HepG2 (cell line): ENCODE measurements around the gene RARS2. TPM values are rescaled to one million over a fixed set of nuclear protein-coding genes. Genes with fewer than 3 reads are reported as not detected.

ENCODE experiments used
- ATAC-seq: fragments of 200-7000 bp; cut with Tn5 transposase; 3 replicates; pipeline ENCODE4 v1.9.1; 2020; ENCODE audit warnings: mild to moderate bottlenecking, moderate library complexity
- BruUV-seq: library from RNA; stranded (reverse); fragments of 400-500 nt; replicated peaks from 2 replicates; lab custom pipeline; 2021; lab: Mats Ljungman, UMichigan
- CTCF ChIA-PET: fragments of 300-600 bp; formaldehyde crosslinking; extraction: SDS; loops from one replicate; lab custom pipeline; 2021; ENCODE audit warnings: low total read pairs, inconsistent platforms, low intra/inter-chr PET ratio; lab: Yijun Ruan, JAX
- POLR2A ChIA-PET: fragments of 350-600 bp; sonication (Branson Sonifier 250); formaldehyde crosslinking; loops from one replicate; lab custom pipeline; 2020; ENCODE audit warnings: antibody characterized with exemption, inconsistent platforms; lab: Yijun Ruan, JAX
- DNase-seq: peaks from one replicate; pipeline ENCODE4 v3.0.0-alpha.2; 2015; ENCODE audit warnings: low spot score
- FAIRE-seq: peaks from 3 replicates; lab custom pipeline; 2011; peaks lifted over from hg19 to GRCh38; lab: Jason Lieb, UNC
- H2AFZ ChIP-seq: one replicate; pipeline ENCODE4 v1.6.1; 2011; ENCODE audit warnings: low read length, inconsistent platforms
- H3K27ac ChIP-seq: fragments of 300-600 bp; 3 replicates; pipeline ENCODE4 v1.8.0; 2011; ENCODE audit warnings: mixed run types, mild to moderate bottlenecking, mixed read lengths, low read length, inconsistent platforms; ENCODE audit not compliant: insufficient read depth; ENCODE audit errors: extremely low read length
- H3K27me3 ChIP-seq, 2 experiments: fragments of 200-600 bp in 1 of 2; 2 replicates in 1 of 2; 3 replicates in 1 of 2; pipeline versions ENCODE4 v1.6.0 to v1.8.0; 2011; ENCODE audit warnings: low read length in 2 of 2, mild to moderate bottlenecking in 2 of 2, moderate library complexity in 2 of 2, inconsistent platforms in 1 of 2; ENCODE audit not compliant: insufficient read depth in 2 of 2, control insufficient read depth in 1 of 2
- H3K36me3 ChIP-seq, 2 experiments: fragments of 200-600 bp in 1 of 2; replicated peaks in 1 of 2; 2 replicates in 1 of 2; 3 replicates in 1 of 2; pipeline versions ENCODE4 v1.5.1 to v1.8.0; 2011; ENCODE audit warnings: low read length in 2 of 2, inconsistent platforms in 1 of 2; ENCODE audit not compliant: insufficient read depth in 2 of 2, control insufficient read depth in 1 of 2
- H3K4me1 ChIP-seq: 2 replicates; pipeline ENCODE4 v1.5.1; 2012; ENCODE audit warnings: low read length, inconsistent platforms; ENCODE audit not compliant: insufficient read depth
- H3K4me2 ChIP-seq: 2 replicates; pipeline ENCODE4 v1.6.0; 2011; ENCODE audit warnings: low read depth, low read length, inconsistent platforms
- H3K4me3 ChIP-seq, 3 experiments: fragments of 200-600 bp in 1 of 3; sonication (generic), shearing (Covaris generic) in 1 of 3; replicated peaks in 1 of 3; 2 replicates each; pipeline ENCODE4 v1.5.1; 2011 to 2016; ENCODE audit warnings: low read length in 3 of 3, inconsistent platforms in 2 of 3, low read depth in 2 of 3, mild to moderate bottlenecking in 2 of 3, control low read depth in 1 of 3, mixed read lengths in 1 of 3; ENCODE audit not compliant: insufficient read depth in 1 of 3
- H3K79me2 ChIP-seq: one replicate; pipeline ENCODE4 v1.6.1; 2011; ENCODE audit warnings: low read length, inconsistent platforms; ENCODE audit not compliant: insufficient read depth
- H3K9ac ChIP-seq: 2 replicates; pipeline ENCODE4 v1.6.0; 2011; ENCODE audit warnings: mild to moderate bottlenecking, low read depth, low read length, inconsistent platforms; ENCODE audit not compliant: insufficient read depth
- H3K9me3 ChIP-seq: 2 replicates; pipeline ENCODE4 v1.5.1; 2012; ENCODE audit warnings: mild to moderate bottlenecking, low read length
- H4K20me1 ChIP-seq: 2 replicates; pipeline ENCODE4 v1.6.0; 2011; ENCODE audit warnings: inconsistent platforms, mild to moderate bottlenecking, low read length, moderate library complexity; ENCODE audit not compliant: insufficient read depth
- ATAD3A ChIP-seq: sonication (generic); formaldehyde crosslinking; IDR thresholded peaks from 2 replicates; pipeline ENCODE4 v1.4.0; 2020; ENCODE audit warnings: missing genetic modification reagents
- GMEB2 ChIP-seq: IDR thresholded peaks from 2 replicates; pipeline ENCODE4 v1.6.1; 2016; ENCODE audit warnings: missing biosample characterization, missing genetic modification reagents, low read depth
- JDP2 ChIP-seq: sonication (generic); formaldehyde crosslinking; IDR thresholded peaks from 2 replicates; pipeline ENCODE4 v1.8.1; 2022; ENCODE audit warnings: missing genetic modification reagents, borderline replicate concordance
- MTA3 ChIP-seq: sonication (generic); formaldehyde crosslinking; IDR thresholded peaks from 2 replicates; pipeline ENCODE4 v1.4.0; 2020; ENCODE audit warnings: missing genetic modification reagents
- PRDM15 ChIP-seq: sonication (generic); formaldehyde crosslinking; IDR thresholded peaks from 2 replicates; pipeline ENCODE4 v1.4.0; 2020; ENCODE audit warnings: missing genetic modification reagents
- ZBTB25 ChIP-seq: IDR thresholded peaks from 2 replicates; pipeline ENCODE4 v1.6.1; 2018; ENCODE audit warnings: missing genetic modification reagents
- ZBTB39 ChIP-seq: sonication (generic); formaldehyde crosslinking; IDR thresholded peaks from 2 replicates; pipeline ENCODE4 v1.5.0; 2020; ENCODE audit warnings: missing genetic modification reagents
- ZMYM3 ChIP-seq: sonication (generic); formaldehyde crosslinking; IDR thresholded peaks from 2 replicates; pipeline ENCODE4 v1.5.1; 2020; ENCODE audit warnings: mild to moderate bottlenecking, missing genetic modification reagents
- ZNF547 ChIP-seq: sonication (generic); formaldehyde crosslinking; IDR thresholded peaks from 2 replicates; pipeline ENCODE4 v1.5.1; 2020; ENCODE audit warnings: mild to moderate bottlenecking, missing genetic modification reagents
- ZNF781 ChIP-seq: sonication (generic); formaldehyde crosslinking; IDR thresholded peaks from 2 replicates; pipeline ENCODE4 v1.5.1; 2020; ENCODE audit warnings: borderline replicate concordance, mild to moderate bottlenecking, missing genetic modification reagents; ENCODE audit errors: not compliant biosample characterization
- WGBS: methylation state at CpG from one replicate; pipeline ENCODE4 v1.1.6; 2017; ENCODE audit warnings: low lambda C conversion rate; 5-methylcytosine and 5-hydroxymethylcytosine counted together
- in situ Hi-C: cut with HindIII; loops from 2 replicates; pipeline ENCODE4 v1.10.0; 2017; ENCODE audit warnings: low pct_unique_long_range_greater_than_20kb; ENCODE audit not compliant: extremely low pct_ligation_motif_present
- intact Hi-C: fragments of 100-400 bp; cut with micrococcal nuclease; formaldehyde crosslinking; loops from one replicate; pipeline ENCODE4 v1.10.0; 2022; ENCODE audit not compliant: unreplicated experiment
- polyA plus RNA-seq, 8 experiments: library from polyadenylated mRNA; depleted of rRNA in 3 of 8; stranded (reverse) in 7 of 8; unstranded in 1 of 8; fragments of >200 nt; fragmentation: Illumina TruSeq in 4 of 8; extraction: Trizol in 4 of 8; gene quantifications; 2 replicates each; pipeline versions ENCODE4 v1.2.1 to v1.2.3, GENCODE V29; 2011 to 2016; ENCODE audit warnings: low read depth in 4 of 8, missing spikeins in 1 of 8, mixed read lengths in 1 of 8; ENCODE audit not compliant: insufficient read depth in 1 of 8
- total RNA-seq, 5 experiments: library from RNA; depleted of rRNA; stranded (reverse); fragments of >200 nt; fragmentation: Illumina TruSeq; extraction: Trizol; gene quantifications; 2 replicates each; pipeline ENCODE4 v1.2.3, GENCODE V29; 2016; ENCODE audit warnings: low read depth in 1 of 5

Gene RARS2
- total and polyA plus RNA-seq, 2 of the 13 experiments (the other 11 are each of a cell fraction or from before 2014, with no cell fraction given), result 23.4 to 80.1 TPM

- BruUV-seq, result no TSS peak
- no peak overlapping the region for H3K4me3 ChIP-seq
- peaks cover 20% of the 10 kb centered on the region for H3K4me1 ChIP-seq
- 97% methylated on average over 4 of the region's 4 CpGs for WGBS
- no peak overlapping the region for H3K4me2 ChIP-seq
- TF ChIP-seq ZMYM3 (CRISPR knock-in tag), result no peak
- TF ChIP-seq ATAD3A (CRISPR knock-in tag), result no peak
- TF ChIP-seq ZNF547 (CRISPR knock-in tag), result no peak
- no peak for TF ChIP-seq PRDM15
- TF ChIP-seq MTA3 (CRISPR knock-in tag), result no peak
- TF ChIP-seq JDP2 (CRISPR knock-in tag), result no peak
- no peak for TF ChIP-seq ZBTB39 (CRISPR knock-in tag)
- TF ChIP-seq GMEB2 (CRISPR knock-in tag), result no peak
- TF ChIP-seq ZBTB25, result no peak
- no peak for TF ChIP-seq ZNF781
- DNase-seq (no peak), ATAC-seq (no peak), FAIRE-seq (no peak)
- POLR2A ChIA-PET, result no interaction called here
- in situ Hi-C loops (no loop called here), intact Hi-C loops (no loop called here)
- peaks cover 0 to 55% of the 10 kb centered on the region in 2 experiments; a peak in 4 of 5 replicates for H3K36me3 ChIP-seq
- H4K20me1 ChIP-seq, result no peaks in the 10 kb centered on the region
- H3K9ac ChIP-seq, result no peak overlapping the region
- H2AFZ ChIP-seq, result no peak overlapping the region
- H3K9me3 ChIP-seq, result no peaks in the 10 kb centered on the region
- CTCF ChIA-PET, result no interaction called here
- H3K27me3 ChIP-seq, result no peaks in the 10 kb centered on the region
- peaks cover 4% of the 10 kb centered on the region for H3K79me2 ChIP-seq
- H3K27ac ChIP-seq, result no peak overlapping the region
These were observed 49.2 kb downstream of the RARS2 start for GRCh38 chr6:87540539-87540938.
